ENCODE measurements around the gene USP6NL.

GRCh38 chr10:11546581-11546980 is 64.9 kb downstream of the USP6NL start:
- no peak for TF ChIP-seq ELF4 (IDR thresholded peaks at IDR 0.05)
- TF ChIP-seq ARNT (IDR thresholded peaks at IDR 0.05), result no peak
